Activated CD4-positive, CD25-positive, alpha-beta regulatory T cell treated with anti-CD3 and anti-CD28 coated beads, Interleukin-2, amount 50 U/mL, for 24 hours (primary cell): ENCODE data around the gene VSIG10L.

ENCODE experiments used
- ATAC-seq, 2 donors: fragments of 150-1000 bp; cut with Tn5 transposase; one replicate each; pipeline ENCODE4 v1.10.0; 2021; ENCODE audit warnings: mild to moderate bottlenecking in 1 of 2, moderate library complexity in 1 of 2

The VSIG10L gene

DNA sequence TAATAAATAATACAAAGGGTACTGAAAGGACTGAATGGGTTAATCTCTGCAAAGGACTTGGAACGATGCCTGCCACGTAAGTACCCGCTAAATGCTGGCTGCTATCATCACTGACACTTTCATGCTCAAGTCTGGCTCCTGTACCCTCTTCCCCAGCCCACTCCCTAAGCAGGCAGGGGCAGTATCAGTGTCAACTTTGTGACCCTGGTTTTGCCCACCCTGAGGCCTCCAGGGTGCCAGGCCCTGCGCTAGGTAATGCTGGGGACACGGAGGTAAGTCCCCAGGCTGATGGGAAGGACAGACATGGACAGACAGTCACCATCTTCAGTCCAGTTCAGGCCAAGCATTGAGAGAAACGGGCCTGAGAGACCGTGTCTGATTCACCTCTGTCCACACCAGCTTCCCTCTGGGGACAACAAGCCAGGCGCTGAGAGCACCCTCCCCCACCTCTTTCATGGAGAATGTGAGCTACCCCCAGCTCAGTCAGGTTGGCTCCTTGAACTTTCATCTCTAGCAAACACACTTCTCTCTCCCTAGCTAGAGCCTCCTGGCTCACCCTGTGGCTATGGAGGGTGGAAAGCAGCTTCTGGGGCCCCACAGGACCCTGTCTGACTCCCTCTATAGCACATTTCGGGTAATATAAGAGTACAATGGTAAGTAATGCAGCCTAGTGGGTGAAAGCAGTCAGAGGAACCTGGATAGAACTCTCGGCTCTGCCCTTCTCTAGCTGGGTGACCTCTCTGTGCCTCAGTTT is 23.4 kb upstream of the VSIG10L start:
- ATAC-seq: no peak

- no peak for ATAC-seq
Measured at GRCh38 chr19:51364200-51365106, 22.5 kb upstream of the VSIG10L start.

GRCh38 chr19:51361239-51361638 is 19.3 kb upstream of the VSIG10L start:
- no peak for ATAC-seq

GRCh38 chr19:51359294-51359693 is 17.4 kb upstream of the VSIG10L start:
- no peak for ATAC-seq

- no peak for ATAC-seq
Measured at GRCh38 chr19:51357952-51358351, 16.0 kb upstream of the VSIG10L start.

DNA sequence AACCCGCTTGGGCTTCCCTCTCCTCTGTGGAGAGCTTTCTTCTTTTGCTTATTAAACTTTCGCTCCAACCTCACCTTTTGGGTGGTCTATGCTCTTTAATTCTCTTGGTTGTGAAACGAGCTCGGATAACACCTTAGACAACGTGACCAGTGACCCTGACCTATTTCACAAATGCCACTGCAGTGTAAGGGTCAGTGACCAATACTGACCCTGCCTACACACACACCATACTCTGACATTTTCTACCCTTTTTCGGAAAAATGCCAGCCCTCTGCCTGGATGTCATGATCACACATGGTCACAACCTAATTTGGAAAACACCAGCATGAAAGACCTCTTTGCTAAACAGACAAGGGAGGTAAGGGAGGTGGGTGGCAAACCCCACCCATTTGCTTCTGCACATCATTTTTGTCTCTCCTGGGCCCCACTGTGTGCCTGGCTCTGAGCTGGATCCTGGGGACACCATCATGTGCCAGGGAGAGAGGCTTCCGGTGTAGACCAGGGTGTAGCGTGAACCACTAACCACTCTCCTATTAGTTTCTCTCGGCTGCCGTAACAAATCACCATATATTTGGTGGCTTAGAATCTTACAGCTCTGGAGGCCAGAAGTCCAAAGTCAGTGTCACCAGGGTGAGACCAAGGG is 14.3 kb upstream of the VSIG10L start:
- ATAC-seq: no peak

DNA sequence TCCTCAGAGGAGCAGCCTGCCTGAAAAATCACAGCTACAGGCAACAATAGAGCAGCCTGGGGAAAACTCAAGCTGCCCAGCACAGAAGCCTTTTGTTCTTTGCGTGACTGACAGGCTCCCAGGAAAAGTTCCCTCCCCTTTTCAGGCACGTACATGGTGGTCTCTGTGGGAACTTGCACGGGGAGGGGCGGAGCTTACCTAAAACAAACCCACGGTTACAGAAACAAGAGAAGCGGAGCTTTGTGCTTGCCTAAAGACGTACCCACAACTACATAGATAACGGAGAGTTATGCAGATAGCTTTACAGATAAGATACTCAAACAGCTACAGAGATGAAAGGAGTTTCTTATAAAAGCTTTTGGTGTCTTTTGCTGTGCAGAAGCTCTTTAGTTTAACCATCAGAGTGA is 12.8 kb upstream of the VSIG10L start:
- peak; percentile 56 to 64 for ATAC-seq

DNA sequence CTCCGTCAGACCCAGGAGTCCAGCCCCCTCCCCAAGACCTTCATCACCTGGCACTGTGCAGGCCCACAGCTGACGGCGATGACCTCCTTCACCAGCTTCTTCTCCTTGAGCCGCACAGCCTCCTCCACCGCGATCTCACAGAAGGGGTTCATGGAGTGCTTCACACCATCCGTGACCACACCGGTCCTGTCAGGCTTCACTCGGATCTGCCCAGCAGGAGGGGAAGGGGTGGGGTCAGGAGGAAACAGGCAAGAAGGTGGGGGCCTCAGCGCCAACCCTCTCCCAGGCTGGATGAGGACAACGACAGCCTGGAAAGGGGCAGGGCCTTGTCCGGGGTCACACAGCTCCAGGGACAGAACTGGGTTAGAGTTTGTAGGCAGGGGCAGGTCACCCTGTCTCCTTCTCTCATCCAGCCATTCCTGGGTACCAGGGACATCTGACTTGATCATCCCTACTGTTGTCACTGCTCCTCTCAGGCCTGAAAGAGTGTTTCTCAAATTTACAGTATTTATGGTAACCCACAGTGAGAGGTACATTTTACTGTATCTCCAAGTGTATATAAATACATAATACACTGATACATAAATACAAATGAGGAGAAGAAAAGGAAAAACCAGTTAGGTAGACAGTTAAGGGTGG is 12.3 kb upstream of the VSIG10L start:
- no peak for ATAC-seq

DNA sequence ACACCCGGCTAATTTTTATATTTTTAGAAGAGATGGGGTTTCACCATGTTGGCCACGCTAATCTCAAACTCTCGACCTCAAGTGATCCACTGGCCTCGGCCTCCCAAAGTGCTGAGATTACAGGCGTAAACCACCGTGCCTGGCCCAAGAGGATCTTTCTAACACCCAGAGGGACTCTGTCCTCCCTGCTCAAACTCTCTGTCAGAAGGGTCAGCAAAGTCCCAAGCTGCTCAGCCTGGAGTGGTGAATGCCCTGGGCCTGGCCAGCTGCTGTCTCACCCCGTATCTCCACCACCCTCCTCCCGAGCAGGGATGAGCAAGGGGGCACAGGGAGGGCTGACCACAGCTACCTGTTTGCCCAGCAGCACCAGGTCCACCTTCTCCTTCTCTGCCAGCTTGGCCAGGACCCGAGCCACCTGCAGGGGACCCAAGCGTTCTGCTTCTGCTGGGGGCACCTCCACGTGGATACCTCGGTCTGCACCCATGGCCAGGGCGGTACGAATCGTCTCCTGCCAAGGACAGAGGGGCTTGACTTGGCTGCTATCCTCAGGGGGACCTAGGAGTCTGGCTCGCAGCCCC is 10.9 kb upstream of the VSIG10L start:
- ATAC-seq: no peak

GRCh38 chr19:51351266-51351990 is 9.5 kb upstream of the VSIG10L start:
- no peak for ATAC-seq

- ATAC-seq: no peak
Measured at GRCh38 chr19:51347209-51347928, 5.4 kb upstream of the VSIG10L start.

- no peak for ATAC-seq
Measured at GRCh38 chr19:51346742-51347141, 4.8 kb upstream of the VSIG10L start.

DNA sequence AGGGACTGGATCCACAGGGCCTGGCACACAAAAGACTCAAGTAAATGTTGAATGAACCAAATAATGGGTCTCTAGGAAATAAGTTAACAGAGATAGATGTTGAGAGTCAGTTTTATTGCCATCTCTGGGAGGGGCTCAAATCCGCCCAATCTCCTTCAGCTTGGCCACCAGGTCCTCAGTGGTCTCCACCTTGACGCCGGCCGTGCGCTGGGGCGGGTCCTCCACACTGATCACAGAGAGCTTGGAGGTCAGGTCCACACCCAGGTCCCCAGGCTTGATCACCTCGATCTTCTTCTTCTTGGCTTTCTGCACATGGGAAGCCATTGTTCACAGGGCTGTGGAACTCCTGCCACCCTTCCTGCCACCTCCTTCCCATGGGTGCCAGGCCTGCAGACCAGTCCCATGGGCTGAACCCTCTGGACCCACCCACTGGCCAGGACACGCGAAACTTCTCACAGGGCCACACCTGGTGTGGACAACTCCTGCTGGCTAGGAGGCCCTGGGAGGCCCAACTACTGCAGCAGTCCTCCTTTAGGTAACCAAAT is 3.2 kb upstream of the VSIG10L start:
- ATAC-seq: no peak

- no peak for ATAC-seq
Measured at GRCh38 chr19:51342631-51343569, 961 bp upstream of the VSIG10L start.

GRCh38 chr19:51341066-51341465 is 873 bp downstream of the VSIG10L start:
- ATAC-seq: no peak

GRCh38 chr19:51339687-51340656 is 2.0 kb downstream of the VSIG10L start:
- peak; percentile 72 to 78 for ATAC-seq

DNA sequence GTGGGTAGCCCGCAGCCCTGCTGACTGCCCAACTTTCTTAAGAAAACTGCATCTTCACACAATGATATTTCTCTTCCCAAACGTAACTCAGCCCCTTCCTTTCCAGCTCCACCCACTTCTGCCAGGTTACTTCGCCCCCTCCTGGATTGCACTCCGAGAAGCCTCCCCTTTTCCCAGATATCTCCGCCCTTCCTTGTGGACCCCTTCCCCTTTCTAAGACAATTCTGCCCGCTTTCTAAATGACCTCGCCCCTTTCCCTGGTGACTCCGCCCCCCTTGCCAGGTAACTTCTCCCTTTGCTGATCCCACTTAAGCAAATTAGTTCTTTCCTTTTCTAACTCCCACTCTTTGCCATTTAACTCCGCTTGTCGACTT is 2.6 kb downstream of the VSIG10L start:
- ATAC-seq: peak in 1 of 2 donors; percentile 0

DNA sequence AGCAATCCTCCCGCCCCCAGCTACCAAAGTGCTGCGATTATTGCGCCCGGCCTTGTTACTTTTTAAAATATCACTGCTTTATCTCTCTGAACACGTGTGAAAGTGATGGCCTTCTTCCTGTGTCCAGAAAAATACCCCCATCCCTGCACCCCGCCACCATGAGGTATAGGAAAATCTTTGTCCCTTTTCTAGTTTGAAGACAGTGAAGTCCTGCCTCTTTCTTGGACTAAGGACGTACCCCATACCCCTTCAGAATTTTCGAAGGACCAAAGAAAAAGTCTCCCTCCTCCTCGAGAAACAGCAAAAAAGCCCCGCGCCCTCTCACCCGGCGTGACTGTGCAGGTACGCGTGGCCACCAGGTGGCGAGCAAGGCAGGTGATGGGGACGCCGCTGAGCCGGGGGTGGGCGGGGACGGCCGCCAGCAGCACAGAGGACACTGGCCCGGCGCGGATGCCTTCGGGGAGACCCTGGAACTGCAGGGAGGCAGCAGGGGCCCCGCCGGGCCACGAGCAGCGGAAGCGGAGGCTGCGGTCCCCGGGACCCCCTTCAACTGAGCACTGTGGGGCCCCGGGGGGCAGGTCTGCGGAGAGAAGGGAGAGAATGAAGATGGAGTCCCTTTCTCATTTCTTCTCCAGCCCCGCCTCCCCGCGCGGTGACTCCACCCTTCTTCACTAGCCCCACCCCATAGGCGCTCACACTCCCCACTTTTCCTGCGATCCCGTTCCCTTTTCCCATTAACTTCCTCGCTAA is 3.2 kb downstream of the VSIG10L start:
- peak; percentile 73 to 80 for ATAC-seq
